HL-60 (cell line): ENCODE results near the gene RPL13.
"Not testable (repeated sequence)": the region's sequence is repeated elsewhere in the genome, so short reads cannot be mapped to it uniquely, and the experiment has no call there.

ENCODE experiments used
- DNase-seq, 2 experiments: peaks; one replicate each; pipeline ENCODE4 v3.0.0-alpha.2; 2010 to 2020; ENCODE audit warnings: low read depth in 1 of 2, low spot score in 1 of 2
- H3K27ac ChIP-seq: fragments of 250-450 bp; sonication (Bioruptor Pico); replicated peaks from 2 replicates; pipeline ENCODE4 v1.5.1; 2020; ENCODE audit warnings: mild to moderate bottlenecking, moderate library complexity
- H3K27me3 ChIP-seq: fragments of 250-450 bp; sonication (Bioruptor Pico); 2 replicates; pipeline ENCODE4 v1.5.1; 2021; ENCODE audit warnings: mild to moderate bottlenecking, moderate library complexity; ENCODE audit not compliant: insufficient read depth, poor library complexity, severe bottlenecking
- H3K4me3 ChIP-seq: replicated peaks from 2 replicates; pipeline ENCODE4 v1.5.1; 2011; ENCODE audit warnings: mild to moderate bottlenecking, control low read depth, low read length; ENCODE audit not compliant: insufficient read depth
- GABPA ChIP-seq: IDR thresholded peaks from 2 replicates; pipeline ENCODE4 v1.6.1; 2012; ENCODE audit warnings: low read depth
- POLR2AphosphoS5 ChIP-seq: IDR thresholded peaks from 2 replicates; pipeline ENCODE4 v1.6.1; 2012; ENCODE audit warnings: low read depth
- SPI1 ChIP-seq: IDR thresholded peaks from 2 replicates; pipeline ENCODE4 v1.6.1; 2012; ENCODE audit warnings: low read depth, mild to moderate bottlenecking, borderline replicate concordance
- TF ChIP-seq, protein P1 (sequence below): IDR thresholded peaks from 2 replicates; pipeline ENCODE4 v1.6.1; 2012; ENCODE audit warnings: low read depth; ENCODE audit not compliant: insufficient replicate concordance
- TF ChIP-seq, protein P2 (sequence below): IDR thresholded peaks from one replicate; pipeline ENCODE4 v1.5.1; 2011; ENCODE audit warnings: low read length, control low read depth, inconsistent platforms; ENCODE audit not compliant: insufficient read depth

Gene RPL13

DNA sequence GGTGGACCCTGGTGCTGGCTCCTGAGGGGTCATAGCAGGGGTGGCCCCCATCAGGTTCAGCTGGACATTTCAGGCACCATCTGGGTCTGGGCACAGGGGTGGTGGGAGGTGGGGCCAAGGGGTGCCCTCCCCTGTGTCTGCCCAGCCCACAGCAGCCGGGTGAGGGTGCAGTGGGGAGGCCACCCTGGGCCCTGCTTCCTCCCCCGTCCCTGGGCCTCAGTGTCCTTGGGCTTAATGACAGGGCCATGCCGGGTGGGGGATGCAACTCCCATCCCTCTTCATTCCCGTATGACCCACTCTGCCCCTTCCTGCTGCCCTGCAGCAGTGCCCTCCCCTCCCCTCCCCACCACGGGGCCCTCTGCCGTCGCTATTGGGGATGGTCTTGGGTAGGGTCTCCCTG, 25.7 kb downstream of the RPL13 start:
- Histone ChIP-seq H3K27ac (no peak overlapping the region), H3K4me3 (no peak overlapping the region), H3K27me3 (no peaks in the 10 kb centered on the region)
- DNase-seq: no peak
- TF ChIP-seq POLR2AphosphoS5: no peak

DNA sequence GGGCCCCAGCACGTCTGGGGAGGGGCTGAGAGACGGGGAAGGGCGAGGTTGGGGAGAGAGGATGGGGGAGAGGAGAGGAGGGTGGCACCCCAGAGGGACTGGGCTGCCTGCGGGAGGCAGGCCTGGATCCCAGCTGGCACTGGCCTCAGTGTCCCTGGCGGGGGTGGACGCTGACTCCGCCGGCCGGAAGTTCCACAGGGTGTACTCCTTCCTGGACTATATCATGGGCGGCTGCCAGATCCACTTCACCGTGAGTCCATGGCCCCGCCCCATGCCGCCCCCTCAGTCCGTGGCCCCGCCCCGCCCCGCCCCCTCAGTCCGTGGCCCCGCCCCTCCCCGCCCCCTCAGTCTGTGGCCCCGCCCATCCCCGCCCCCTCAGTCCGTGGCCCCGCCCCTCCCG, 26.4 kb downstream of the RPL13 start:
- no peak overlapping the region for H3K4me3 ChIP-seq

DNA sequence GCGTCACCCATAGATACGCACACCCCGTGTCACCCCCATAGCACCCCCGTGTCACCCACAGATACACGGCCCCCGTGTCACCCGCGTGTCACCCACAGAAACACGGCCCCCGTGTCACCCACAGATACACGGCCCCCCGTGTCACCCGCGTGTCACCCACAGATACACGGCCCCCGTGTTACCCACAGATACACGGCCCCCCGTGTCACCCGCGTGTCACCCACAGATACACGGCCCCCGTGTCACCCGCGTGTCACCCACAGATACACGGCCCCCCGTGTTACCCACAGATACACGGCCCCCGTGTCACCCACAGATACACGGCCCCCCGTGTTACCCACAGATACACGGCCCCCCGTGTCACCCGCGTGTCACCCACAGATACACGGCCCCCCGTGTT, 27.2 kb downstream of the RPL13 start:
- DNase-seq, H3K27ac ChIP-seq, H3K27me3 ChIP-seq, H3K4me3 ChIP-seq: not testable (repeated sequence)

More for the DNA sequence above, 26.4 kb downstream of the RPL13 start:
- no peak for TF ChIP-seq SPI1
- TF ChIP-seq, protein P1, sequence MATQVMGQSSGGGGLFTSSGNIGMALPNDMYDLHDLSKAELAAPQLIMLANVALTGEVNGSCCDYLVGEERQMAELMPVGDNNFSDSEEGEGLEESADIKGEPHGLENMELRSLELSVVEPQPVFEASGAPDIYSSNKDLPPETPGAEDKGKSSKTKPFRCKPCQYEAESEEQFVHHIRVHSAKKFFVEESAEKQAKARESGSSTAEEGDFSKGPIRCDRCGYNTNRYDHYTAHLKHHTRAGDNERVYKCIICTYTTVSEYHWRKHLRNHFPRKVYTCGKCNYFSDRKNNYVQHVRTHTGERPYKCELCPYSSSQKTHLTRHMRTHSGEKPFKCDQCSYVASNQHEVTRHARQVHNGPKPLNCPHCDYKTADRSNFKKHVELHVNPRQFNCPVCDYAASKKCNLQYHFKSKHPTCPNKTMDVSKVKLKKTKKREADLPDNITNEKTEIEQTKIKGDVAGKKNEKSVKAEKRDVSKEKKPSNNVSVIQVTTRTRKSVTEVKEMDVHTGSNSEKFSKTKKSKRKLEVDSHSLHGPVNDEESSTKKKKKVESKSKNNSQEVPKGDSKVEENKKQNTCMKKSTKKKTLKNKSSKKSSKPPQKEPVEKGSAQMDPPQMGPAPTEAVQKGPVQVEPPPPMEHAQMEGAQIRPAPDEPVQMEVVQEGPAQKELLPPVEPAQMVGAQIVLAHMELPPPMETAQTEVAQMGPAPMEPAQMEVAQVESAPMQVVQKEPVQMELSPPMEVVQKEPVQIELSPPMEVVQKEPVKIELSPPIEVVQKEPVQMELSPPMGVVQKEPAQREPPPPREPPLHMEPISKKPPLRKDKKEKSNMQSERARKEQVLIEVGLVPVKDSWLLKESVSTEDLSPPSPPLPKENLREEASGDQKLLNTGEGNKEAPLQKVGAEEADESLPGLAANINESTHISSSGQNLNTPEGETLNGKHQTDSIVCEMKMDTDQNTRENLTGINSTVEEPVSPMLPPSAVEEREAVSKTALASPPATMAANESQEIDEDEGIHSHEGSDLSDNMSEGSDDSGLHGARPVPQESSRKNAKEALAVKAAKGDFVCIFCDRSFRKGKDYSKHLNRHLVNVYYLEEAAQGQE: no peak
- no peak for TF ChIP-seq POLR2AphosphoS5
- TF ChIP-seq, protein P2, sequence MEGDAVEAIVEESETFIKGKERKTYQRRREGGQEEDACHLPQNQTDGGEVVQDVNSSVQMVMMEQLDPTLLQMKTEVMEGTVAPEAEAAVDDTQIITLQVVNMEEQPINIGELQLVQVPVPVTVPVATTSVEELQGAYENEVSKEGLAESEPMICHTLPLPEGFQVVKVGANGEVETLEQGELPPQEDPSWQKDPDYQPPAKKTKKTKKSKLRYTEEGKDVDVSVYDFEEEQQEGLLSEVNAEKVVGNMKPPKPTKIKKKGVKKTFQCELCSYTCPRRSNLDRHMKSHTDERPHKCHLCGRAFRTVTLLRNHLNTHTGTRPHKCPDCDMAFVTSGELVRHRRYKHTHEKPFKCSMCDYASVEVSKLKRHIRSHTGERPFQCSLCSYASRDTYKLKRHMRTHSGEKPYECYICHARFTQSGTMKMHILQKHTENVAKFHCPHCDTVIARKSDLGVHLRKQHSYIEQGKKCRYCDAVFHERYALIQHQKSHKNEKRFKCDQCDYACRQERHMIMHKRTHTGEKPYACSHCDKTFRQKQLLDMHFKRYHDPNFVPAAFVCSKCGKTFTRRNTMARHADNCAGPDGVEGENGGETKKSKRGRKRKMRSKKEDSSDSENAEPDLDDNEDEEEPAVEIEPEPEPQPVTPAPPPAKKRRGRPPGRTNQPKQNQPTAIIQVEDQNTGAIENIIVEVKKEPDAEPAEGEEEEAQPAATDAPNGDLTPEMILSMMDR: no peak
- no peak for TF ChIP-seq GABPA
- Histone ChIP-seq H3K27me3 (no peaks in the 10 kb centered on the region), H3K27ac (no peak overlapping the region)
- DNase-seq: no peak

DNA sequence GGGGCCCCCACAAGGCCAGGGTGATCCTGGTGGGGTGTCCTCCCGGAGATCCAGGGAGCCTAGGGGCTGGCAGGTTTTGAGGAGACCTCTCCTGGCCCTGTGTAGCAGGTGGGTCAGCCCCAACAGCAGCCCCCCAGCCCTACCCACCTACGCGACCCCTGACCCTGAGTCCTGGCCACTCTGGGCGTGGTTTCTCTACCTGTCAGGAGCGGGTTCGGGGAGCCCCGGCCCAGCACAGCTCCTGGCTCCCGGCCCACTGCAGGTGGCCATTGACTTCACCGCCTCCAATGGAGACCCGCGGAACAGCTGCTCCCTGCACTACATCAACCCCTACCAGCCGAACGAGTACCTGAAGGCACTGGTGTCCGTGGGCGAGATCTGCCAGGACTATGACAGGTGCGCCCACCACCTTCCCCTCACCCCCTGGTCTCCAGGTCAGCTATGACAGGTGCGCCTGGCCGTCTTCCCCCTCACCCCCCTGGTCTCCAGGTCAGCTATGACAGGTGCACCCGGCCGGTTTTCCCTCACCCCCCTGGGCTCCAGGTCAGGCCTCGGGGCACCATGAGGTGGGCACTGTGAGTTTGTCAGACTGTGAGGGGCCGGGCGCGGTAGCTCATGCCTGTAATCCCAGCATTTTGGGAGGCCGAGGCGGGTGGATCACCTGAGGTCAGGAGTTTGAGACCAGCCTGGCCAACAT, 28.1 kb downstream of the RPL13 start:
- TF ChIP-seq, protein P1: no peak
- TF ChIP-seq POLR2AphosphoS5 (no peak), GABPA (no peak), SPI1 (no peak)
- TF ChIP-seq, protein P2: no peak
- Histone ChIP-seq H3K4me3 (no peak overlapping the region), H3K27ac (no peak overlapping the region), H3K27me3 (no peaks in the 10 kb centered on the region)
- no peak for DNase-seq
